ENCODE data around the gene CCDC187.
"Not testable (repeated sequence)": the region's sequence is repeated elsewhere in the genome, so short reads cannot be mapped to it uniquely, and the experiment has no call there.

Gene CCDC187

DNA sequence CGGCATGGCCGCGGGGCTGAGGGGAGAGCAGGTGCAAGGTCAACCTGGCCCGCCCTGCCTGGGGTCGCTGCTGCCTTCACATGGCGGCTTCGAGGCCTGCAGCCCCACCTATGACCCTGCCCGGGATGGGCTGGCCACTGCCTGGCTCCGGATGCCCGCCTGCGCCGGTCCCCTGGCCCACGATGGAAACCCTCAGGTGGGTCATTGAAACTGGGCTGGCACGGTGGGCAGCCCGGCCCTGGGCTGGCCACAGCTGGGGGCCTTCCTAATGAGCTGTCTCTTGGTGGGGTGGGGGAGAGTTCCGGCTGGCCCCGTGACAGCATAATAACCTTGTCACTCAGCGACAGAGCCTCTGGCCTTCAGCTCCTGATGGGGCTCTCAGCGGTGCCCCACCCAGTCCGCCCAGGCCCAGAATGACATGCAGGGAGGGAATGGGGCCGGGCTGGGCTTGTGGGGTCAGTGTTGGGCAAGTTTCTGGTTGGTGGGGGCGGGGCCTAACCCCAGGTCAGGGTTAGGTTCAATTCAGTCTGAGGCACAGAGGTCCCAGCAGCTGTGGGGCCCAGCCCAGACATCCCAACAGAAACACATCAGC, at the start of gene CCDC187:
Gene CCDC187, minus strand, starts transcription at position 270 of the 592 bp plus-strand sequence. Its CDS starts 264 bp downstream, at position 6.
- no peak for DNase-seq (ENCODE audit: low read depth)

DNA sequence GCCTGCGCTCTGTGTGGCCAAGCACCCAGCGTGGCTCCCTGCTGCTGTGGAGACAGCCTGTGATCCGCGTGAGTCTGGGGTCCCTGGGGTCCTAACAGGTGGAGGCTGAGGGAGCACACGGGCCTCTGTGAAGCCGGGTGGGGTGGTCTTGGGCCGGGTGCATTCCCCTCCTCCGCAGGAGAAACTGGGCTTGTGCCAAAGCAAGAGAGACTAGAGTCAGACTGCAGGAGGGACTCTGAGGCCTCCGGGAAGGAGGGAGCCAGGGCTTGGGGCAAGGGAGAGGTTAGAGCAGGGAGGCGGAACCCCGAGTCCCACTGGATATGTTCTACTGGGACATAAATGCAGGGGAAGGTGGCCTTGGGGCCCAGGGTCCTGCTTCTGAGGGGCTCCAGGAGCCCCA, 49.2 kb upstream of the CCDC187 start:
- no peak for DNase-seq (ENCODE audit: low read depth)

DNA sequence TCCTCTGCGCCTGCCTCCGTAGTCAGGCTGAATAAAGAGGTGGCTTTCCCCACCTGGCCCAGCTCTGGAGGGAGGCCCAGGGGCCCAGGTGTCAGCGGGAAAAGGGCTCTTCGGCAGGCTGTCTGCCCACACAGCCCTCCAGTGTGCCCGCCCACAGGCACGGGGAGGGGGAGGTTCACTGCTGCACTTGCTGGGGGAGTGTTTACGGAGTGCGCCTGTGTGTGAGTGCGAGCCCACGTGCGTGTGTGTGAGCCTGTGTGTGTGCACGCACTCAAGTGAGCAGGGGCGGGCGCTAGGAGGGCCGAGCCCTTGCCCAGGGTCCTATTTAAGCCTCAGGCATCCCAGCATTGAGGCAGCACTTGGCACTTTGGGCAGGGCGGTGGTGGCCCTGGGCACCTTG, 48.8 kb upstream of the CCDC187 start:
- DNase-seq (ENCODE audit: low read depth), result no peak

DNA sequence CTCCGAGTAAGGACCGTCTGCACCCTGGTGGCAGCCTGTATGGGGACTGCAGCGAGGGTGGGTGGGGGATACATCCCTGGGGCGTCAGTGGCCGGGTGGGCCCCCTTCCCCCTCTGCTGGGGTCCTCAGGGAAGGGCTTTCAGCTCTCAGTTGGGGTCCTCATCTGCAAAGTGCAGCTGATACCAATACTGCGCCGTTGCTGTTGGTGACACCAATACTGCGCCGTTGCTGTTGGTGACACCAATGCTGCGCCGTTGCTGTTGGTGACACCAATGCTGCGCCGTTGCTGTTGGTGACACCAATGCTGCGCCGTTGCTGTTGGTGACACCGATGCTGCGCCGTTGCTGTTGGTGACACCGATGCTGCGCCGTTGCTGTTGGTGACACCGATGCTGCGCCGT, 48.0 kb upstream of the CCDC187 start:
- DNase-seq (ENCODE audit: low read depth), result not testable (repeated sequence)

DNA sequence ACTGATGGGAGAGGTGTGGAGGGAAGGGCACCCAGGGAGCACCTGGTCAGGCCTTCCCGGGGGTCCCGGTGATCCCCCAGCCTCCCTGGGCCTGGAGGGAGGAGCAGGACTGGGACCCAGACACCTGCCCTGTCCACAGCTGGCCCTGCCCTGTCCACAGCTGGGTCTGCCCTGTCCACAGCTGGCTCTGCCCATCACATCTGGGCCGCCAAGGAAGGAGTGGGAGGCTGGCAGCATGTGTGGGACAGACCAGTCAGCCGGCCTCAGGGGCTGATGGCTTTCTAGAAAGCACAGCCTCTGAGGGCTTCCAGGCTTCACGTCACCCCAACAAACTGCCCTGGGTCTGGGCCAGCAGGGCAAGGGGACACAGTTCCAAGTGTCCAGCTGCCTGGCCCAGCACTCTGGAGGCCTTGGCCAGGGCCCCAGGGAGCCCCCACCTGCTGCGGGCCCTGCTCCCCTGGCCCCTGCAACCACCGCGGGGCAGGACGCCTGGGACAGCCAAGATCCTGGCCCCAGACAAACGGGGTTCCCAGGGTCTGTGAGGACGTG, 47.4 kb upstream of the CCDC187 start:
- no peak for DNase-seq (ENCODE audit: low read depth)

DNA sequence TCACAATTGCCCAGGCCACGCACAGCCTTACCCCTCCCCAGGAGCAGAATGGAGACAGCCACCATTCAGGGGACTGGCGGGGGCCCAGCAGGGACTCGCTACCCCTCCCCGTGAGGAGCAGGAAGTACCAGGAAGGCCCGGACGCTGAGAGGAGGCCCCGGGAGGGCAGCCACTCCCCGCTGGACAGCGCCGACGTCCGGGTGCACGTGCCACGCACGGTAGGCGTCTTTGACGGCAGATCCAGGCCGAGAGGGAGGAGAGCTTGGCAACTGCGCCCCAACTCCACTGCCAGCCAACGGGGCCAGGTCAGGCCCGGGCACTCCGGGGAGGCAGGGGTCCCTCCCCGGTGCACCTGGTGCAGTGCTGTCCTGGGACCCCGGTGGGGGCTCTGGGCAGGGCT, 45.7 kb upstream of the CCDC187 start:
- no peak for DNase-seq (ENCODE audit: low read depth)

DNA sequence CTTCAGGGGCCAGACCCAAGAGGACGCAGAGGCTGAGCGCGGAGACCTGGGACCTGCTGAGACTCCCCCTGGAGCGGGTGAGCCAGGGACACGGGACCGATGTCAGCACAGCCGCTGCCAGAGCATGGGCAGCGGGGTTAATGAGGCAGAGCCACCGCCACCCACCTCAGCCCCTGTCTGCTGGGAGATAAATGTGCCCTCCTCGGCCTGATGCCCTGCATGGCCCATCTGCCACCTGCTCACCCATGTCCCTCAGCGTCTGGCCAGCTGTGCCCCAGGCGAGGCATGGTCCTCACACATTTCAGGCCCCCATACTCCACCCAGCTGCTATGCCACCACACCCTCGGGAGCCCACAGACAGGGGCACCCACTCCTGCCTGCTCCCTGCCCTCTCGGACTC, 44.8 kb upstream of the CCDC187 start:
- no peak for DNase-seq (ENCODE audit: low read depth)

DNA sequence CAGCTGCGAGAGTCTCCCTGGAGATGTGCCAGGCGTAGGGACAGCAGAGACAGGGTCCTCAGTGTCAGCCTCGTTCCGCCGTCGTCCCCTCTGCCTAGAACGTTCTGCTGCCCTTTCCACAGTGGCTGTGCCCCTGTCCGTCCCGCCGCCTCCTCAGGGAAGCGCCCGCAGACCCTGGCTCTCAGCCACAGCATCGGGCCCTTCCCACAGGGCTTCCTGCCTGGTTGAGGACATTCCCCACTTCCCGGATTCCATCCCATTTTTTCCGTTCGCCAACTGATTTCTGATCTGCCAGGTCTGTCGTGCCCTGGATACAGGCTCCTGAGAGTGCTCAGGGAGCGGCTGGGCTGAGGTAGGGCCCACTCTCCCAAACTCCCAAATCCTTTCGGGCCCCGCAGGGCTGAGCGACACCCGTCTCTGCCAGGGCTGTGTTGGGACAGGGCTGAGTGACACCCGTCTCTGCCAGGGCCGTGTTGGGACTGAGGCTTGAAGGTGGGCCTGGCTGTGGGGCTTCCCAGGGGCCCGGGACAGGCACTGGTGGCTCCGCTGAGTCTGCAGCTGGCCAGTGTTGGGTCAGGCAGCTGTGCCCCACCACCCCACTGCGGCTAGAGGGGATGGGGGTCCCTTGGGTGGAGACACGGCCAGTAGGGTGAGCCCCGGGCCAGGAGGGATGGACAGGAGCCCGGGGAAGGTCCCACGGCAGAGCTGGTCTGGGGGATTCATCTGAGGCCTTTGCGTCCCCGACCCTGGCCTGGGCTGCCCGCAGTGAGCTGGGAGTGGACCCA, 43.8 kb upstream of the CCDC187 start:
- DNase-seq (ENCODE audit: low read depth), result no peak

DNA sequence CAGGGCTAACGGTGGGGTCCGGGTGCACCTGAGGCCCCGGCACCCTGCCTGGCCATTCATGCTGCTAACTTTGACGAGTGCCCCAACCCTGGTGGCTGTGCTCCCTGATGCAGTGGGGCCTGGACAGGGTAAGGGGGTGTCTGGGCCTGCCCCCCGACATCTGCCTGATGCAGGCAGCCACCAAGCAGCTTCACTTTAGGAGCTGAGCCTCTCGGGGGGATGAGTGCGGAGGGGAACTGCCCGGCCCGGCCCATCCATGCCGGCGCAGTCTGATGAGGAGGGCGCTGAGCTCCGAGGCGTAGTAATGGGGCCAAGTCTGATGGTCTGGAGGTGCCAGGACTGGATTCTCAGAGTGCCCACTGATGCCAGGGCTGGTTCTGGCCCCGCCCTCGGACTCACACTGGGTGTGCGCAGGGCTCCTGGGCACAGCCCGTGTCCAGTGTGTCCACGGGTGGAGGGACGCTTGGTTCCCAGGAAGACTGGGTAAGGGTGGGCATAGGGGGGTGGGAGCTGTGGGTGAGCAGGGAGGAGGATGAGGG, 43.1 kb upstream of the CCDC187 start:
- no peak for DNase-seq (ENCODE audit: low read depth)

DNA sequence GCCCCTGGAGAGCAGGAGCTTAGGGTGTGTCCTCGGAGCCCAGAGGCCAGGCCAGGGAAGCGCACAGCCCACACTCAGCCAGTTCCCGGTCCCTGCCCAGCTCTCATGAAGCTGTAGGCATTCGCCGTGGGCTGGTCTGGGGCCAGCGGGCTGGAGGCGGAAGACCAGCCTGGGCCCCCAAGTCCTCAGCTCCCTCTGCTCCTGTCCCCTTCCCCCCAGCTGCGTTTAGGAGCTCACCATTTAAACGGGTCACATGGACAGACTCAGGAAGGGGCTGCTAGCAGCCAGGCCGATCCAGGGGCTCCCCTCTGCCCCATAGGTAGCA, 42.2 kb upstream of the CCDC187 start:
- DNase-seq (ENCODE audit: low read depth), result no peak

DNA sequence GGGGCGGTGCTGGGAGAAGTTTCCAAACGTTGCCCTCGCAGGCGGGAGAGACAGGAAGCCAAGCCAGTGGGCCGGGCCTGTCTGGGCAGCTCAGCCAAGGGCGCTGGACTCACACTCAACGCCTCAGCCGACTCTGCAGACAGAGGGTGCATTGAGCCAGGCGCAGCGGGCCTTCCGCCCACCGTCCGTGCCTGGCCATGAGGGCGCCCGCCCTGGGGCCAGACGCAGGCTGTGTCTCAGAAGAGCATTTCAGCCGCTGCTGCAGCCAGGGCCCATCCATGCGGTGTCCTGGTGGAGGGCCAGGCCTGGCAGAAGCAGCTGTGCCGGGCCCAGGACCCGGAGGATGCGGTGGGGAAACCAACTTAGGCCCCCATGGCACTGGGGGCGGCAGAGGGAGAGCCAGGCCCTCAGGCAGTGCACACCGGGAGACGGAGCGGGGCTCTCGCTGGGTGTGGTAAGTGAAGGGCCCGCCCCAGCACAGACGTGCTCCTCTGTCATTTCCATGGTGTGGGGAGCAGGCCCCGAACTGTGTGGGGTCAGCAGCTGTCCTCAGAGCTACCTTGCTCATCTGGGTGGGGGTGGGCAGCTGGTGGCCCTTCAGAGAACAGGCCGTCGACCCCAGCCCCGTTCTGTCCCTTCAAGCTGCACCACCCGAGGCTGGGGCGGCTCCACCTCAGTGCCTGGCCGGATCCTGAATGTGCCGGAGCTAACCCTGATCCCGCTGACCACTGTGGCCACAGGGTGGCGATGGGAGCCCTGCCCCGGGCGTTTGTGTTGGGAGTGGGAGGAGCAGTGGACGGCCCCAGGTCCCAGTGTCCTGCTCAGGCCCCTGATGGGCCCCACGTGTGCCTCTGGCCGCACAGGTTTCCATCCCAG, 41.6 kb upstream of the CCDC187 start:
- DNase-seq (ENCODE audit: low read depth), result no peak

DNA sequence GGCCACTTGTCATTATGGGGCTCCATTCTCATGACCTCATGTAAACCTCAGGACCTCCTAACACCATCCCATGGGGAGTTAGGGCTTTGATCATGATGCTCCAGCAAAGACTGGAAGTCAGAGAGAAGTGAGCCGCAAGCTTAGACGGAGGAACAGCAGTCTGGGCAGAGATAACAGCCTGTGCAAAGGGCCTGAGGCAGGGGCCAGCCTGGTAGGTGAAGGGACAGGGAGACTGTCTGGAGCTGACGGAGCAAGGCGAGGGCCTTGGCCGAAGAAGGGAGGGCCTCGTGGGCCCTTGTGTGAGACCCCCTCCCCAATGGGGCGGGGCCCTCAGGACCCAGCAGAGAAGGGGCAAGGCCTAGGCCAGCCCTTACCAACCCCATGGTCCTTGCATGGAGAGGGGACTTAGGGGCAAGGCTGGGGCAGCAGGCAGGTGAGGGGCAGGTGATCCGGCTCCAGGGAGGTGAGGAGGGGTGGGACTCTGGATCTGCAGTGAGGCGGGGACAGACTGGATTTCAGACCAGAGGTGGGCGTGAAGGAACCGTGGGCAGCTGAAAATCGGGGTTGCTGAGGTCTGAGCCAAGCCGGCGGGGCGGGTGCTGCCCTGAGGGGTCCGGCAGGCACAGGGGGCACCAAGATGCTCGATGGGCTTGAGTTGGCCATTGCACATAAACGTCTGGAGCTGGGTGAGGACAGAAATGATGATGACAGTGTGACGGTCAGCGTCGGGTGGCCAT, 40.8 kb upstream of the CCDC187 start:
- DNase-seq (ENCODE audit: low read depth), result no peak

DNA sequence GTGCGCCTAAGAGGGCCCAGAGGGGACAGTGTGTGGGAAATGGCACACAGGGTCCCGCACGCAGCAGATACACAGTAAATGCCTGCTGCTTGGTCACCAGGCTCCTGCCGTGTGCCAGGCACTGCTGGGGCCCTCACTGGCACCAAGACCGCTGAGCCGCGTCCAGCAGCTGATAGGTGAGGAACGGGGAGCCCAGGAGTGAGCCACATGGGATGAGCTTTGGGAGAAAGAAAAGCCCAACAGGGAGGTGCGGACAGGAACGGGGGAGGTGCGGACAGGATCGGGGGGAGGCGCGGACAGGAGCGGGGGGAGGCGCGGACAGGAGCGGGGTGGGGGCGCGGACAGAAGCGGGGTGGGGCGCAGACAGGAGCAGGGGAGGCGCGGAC, 40.0 kb upstream of the CCDC187 start:
- DNase-seq (ENCODE audit: low read depth), result no peak

DNA sequence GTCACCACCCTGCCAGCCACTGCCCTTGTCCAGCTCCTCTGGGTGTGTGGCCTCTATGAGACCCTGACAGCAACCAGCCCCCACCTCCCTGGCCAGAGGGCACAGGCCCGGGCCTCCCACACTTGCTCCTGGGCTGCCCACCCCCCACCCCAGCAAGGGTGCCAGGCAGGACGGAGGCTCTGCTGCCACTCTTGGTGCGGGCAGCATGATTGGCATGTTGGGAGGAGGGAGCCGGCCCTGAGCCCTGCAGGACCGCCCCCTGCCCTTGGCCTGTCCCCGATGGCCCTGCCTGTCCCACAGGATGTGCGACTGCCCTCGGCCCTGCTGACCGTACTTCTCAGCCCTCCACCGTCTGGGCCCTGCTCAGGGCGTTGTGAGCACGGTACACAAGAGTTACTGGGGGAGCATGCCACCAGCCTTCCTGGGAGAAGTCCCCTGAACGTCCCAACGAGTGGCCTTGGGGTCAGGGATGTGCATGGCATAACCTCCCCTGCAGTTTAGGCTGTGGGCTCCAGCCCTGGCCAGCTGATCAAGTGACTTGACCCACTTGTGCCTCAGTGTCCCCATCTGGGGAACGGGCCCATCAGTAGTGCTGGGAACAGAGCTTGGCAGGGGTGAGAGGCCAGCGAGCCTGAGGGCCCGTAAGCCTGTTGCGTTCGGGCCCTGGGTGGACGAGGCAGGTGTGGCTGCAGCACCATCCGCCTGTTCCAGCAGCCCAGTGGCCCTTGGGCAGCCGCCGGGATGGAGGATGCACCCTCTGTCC, 39.4 kb upstream of the CCDC187 start:
- no peak for DNase-seq (ENCODE audit: low read depth)

DNA sequence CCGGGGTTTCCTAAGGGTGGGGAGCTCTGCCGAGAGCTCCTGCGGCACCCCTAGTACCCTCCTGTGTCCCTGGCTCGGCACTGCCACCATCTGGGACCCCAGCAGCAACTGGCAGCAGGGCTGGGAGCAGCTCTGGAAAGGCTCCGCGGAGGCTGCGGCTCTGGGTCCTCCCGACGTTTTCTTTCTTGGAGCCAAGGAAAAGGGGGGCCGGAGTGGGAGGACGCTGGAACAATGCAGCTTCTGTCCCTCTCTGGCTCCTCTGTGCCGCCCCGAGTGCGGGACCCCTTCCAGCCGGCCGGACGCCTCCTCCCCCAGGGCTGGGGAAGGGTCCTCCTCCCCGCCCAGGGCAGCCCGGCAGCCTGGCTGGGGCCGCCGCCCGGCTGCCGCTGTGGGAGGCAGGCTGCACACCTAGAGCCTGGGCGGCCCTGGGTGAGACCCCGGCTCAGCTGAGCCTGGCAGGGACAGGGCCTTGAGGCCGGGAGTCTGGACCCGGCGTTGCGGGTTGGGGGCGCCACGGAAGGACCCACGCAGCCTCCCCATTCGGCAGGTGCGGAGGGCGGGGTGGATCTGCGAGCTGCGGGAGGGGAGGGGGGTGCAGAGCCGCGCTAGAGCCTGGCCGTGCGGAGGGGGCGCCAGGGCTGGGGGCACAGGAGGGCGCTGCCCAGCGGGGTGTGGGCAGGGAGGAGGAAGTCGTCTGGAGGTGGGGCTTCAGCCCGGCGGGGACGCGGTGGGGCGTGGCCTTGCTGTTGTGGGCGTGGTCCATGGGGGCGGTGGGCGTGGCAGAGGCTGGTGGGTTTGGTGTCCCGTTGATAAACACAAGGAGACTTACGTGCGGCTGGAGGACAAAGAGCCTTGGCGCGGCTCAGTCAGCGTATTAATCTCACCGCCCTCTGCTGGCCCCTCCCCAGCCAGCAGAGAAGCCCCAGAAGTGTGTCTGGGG, 38.6 kb upstream of the CCDC187 start:
- peak; percentile 45 for DNase-seq (ENCODE audit: low read depth)

DNA sequence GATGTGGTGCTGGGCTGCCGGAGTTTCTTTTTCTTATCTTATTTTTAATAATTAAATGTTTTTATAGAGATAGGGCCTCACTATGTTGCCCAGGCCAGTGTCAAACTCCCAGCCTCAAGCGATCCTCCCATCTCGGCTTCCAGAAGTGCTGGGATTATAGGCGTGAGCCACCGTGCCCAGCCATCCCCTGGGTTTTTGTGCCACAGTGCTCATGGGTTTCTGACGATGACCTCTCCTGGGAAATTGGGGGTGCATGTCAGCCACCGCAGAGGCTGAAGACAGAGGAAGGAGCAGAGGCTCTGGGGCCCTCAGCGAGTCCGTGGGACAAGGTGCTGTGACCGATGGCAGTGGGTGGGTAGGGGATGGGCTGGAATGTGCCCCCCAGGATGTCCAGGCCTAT, 37.9 kb upstream of the CCDC187 start:
- no peak for DNase-seq (ENCODE audit: low read depth)

DNA sequence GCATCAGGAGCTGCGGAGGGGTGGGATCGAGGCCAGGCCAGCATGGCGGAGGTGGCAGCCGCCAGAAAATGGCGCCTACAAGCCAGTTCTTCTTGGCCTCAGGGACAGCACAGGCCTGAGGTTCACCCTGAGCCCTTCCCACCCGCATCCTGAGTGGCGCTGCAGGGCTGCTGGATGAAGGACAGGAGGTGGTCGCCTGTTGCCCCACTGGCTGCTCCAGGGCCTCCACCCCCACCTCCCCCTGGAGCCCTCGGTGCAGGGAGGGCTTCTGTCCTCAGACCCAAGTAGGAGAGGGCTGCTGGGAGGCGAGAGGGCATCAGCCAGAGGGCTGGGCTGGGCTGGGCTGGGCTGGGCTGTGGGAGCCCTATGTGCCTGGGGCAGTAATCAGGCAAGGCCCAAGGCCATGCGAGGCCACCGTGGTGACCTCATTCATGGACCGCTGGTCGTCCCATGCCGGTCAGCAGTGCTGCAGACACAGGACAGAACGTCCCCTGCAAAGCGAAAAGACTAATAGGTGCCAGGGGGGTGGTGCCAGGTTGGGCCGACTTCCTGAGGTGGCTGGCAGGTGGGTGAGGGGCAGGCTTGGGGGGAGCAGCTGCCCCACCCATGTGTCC, 37.3 kb upstream of the CCDC187 start:
- DNase-seq (ENCODE audit: low read depth), result no peak

DNA sequence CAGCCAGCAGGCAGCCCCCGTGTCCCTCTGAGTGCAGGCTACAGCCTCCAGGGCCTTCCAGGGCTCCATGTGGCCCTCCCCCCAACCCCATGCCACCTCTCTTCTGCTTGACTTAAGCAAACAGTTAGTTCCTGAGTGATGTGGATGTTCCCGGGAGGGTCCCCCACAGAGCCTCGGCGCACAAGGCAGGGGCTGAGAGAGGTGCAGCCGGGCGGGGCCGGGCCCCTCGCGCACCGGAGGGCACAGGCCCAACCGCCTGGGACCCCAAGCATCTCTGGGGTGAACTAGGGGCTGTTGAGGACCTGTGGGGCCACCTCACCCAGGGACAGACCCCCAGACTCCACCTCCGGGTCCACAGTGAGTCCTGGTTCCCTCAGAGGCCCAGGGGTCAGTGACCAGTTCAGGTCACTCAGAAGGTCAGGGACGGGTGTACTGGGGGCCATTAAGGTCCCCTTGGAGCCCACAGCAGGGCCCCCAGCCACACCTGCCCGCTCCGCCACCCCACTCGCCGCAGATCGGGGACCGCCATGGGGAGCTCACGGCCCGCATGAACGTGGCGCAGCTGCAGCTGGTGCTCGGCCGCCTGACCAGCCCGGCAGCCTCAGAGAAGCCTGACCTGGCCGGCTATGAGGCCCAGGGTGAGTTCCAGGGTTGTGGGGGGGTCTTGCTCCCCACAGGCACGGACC, 36.6 kb upstream of the CCDC187 start:
- DNase-seq (ENCODE audit: low read depth), result no peak

DNA sequence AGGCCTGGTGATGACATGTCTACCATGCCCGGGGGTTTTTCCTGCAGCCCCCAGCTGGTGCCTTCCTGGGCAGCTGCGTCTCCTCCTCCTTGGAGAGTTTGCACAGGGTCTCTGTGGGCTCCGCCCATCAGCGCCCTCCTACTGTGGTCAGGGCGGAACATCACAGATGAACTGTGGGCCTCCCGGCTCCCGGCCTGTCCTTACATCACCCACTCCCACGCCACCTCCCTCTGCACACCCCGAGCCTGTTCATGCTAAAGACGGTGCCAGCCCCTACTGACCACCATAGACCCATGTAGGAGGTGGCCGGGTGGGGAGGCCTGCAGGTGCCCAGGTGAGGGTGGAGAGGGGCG, 36.0 kb upstream of the CCDC187 start:
- no peak for DNase-seq (ENCODE audit: low read depth)
